Tibial nerve (tissue), 4 donors: ENCODE measurements around the gene SEC23A. TPM values are rescaled to one million over a fixed set of nuclear protein-coding genes. Genes with fewer than 3 reads are reported as not detected.

Experiments used
- DNase-seq, 2 donors: peaks; one replicate each; pipeline ENCODE4 v3.0.0-alpha.2; 2019; ENCODE audit warnings: low spot score in 2 of 2
- H3K27ac ChIP-seq, 4 donors: fragments of 200-600 bp; sonication (generic) in 3 of 4; one replicate each; pipeline ENCODE4 v1.5.1; 2017 to 2019; ENCODE audit warnings: mild to moderate bottlenecking in 1 of 4
- H3K27me3 ChIP-seq, 2 donors: fragments of 200-600 bp; sonication (generic) in 1 of 2; one replicate each; pipeline versions ENCODE4 v1.5.1 to v1.6.0; 2017 to 2019
- H3K36me3 ChIP-seq, 3 donors: fragments of 200-600 bp; sonication (generic); one replicate each; pipeline ENCODE4 v1.5.1; 2018 to 2019
- H3K4me1 ChIP-seq, 4 donors: fragments of 200-600 bp; sonication (generic) in 3 of 4; one replicate each; pipeline ENCODE4 v1.5.1; 2017 to 2019
- H3K4me3 ChIP-seq, 4 donors: fragments of 200-600 bp; sonication (generic) in 3 of 4; one replicate each; pipeline ENCODE4 v1.5.1; 2017 to 2019; ENCODE audit warnings: mild to moderate bottlenecking in 1 of 4, moderate library complexity in 1 of 4
- H3K9me3 ChIP-seq, 4 donors: fragments of 200-600 bp; sonication (generic) in 3 of 4; one replicate each; pipeline ENCODE4 v1.5.1; 2017 to 2019
- EP300 ChIP-seq, 2 donors: sonication (generic); formaldehyde crosslinking; IDR thresholded peaks; one replicate each; pipeline ENCODE4 v1.6.1; 2017; ENCODE audit warnings: antibody characterized with exemption in 2 of 2, mild to moderate bottlenecking in 1 of 2
- POLR2A ChIP-seq, 2 donors: fragments of 450-650 bp; IDR thresholded peaks; one replicate each; pipeline ENCODE4 v1.6.1; 2017; ENCODE audit warnings: antibody characterized with exemption in 2 of 2, mild to moderate bottlenecking in 2 of 2, moderate library complexity in 2 of 2
- WGBS, 2 donors: methylation state at CpG; one replicate each; pipeline ENCODE4 v1.1.5; 2018; 5-methylcytosine and 5-hydroxymethylcytosine counted together
- total RNA-seq, 4 donors: library from RNA; depleted of rRNA; stranded (reverse); fragments of >200 nt; gene quantifications; one replicate each; pipeline ENCODE4 v1.1.0, GENCODE V29; 2016
- TF ChIP-seq, protein P1 (sequence below), 5 experiments: fragments of 200-600 bp in 3 of 5; fragments of 450-650 bp in 2 of 5; sonication (generic) in 3 of 5; IDR thresholded peaks; one replicate each; pipeline ENCODE4 v1.5.1; 2016 to 2019; ENCODE audit warnings: antibody characterized with exemption in 5 of 5, mild to moderate bottlenecking in 3 of 5, moderate library complexity in 2 of 5

Gene SEC23A
- total RNA-seq, 4 donors from 2014 or later: 64.0 to 118 (median 91.9) TPM

DNA sequence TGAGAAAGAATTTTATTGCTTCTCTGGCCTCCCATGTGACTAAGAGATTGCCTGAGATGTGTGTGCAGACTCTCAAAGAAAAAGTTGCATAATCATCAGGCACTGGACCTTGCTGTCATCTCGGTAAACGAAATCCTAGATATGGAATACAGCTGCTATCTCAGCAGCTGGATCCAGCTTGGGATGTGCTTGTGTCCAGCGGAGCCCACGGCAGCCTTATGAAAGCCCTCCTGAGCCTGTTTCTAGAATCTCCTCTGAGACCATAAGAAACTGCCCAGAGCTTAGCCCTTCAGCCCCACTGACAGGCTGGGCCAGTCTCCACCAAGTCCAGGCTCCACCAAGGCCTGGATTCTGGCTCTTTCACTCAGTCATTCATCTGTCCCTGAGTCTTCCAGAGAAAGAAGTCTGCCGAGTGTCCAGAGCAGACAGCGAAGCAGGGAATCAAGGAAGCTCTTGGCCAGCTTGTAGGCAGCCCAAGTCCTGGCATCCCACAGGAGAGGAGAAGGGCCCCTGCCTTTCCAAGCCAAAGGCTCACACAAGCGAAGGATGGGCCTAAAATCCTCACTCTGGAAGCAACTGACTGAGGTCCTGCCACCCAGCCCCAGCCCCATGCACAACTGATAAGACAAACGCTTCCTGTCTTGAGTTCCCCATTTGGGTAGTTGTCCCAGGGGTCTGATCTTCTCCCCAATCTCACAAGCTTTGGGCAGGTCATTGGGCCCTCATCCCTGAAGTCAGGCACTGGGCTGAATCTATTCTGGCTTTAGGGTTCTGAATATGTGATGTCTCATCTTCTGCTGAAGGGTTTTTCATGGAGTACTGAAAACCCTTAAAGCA lies 97.8 kb downstream of the SEC23A start:
- Histone ChIP-seq H3K4me1 (no peaks in the 10 kb centered on the region), H3K36me3 (no peaks in the 10 kb centered on the region), H3K27ac (no peak overlapping the region), H3K4me3 (no peak overlapping the region), H3K27me3 (no peaks in the 10 kb centered on the region), H3K9me3 (no peaks in the 10 kb centered on the region)
- no peak for DNase-seq
- 93 to 95% methylated on average over 8 of the region's 8 CpGs for WGBS, 2 donors
- TF ChIP-seq, protein P1, sequence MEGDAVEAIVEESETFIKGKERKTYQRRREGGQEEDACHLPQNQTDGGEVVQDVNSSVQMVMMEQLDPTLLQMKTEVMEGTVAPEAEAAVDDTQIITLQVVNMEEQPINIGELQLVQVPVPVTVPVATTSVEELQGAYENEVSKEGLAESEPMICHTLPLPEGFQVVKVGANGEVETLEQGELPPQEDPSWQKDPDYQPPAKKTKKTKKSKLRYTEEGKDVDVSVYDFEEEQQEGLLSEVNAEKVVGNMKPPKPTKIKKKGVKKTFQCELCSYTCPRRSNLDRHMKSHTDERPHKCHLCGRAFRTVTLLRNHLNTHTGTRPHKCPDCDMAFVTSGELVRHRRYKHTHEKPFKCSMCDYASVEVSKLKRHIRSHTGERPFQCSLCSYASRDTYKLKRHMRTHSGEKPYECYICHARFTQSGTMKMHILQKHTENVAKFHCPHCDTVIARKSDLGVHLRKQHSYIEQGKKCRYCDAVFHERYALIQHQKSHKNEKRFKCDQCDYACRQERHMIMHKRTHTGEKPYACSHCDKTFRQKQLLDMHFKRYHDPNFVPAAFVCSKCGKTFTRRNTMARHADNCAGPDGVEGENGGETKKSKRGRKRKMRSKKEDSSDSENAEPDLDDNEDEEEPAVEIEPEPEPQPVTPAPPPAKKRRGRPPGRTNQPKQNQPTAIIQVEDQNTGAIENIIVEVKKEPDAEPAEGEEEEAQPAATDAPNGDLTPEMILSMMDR (IDR thresholded peaks at IDR 0.05): no peak
- no peak for TF ChIP-seq EP300 (IDR thresholded peaks at IDR 0.05)

DNA sequence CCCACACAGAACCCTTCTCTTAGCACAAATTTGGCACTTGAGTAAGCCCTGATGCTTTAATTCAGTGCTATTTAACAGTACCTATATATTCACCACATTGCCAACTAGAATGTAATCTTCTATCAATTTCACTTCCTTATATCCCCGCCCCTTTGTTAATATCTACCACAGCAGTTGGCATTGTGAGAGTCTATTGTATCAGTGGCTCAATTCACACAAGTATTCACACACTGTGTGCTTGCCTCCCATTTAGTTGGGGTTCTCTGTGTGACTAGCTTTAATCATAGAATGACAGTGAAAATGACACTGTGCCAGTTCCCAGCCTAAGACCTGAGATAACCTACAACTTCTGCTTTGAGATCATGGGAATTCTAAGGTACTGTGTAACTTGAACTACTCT lies 103.1 kb downstream of the SEC23A start:
- Histone ChIP-seq H3K4me3 (no peak overlapping the region), H3K9me3 (no peaks in the 10 kb centered on the region), H3K36me3 (no peaks in the 10 kb centered on the region), H3K27me3 (no peaks in the 10 kb centered on the region), H3K27ac (no peak overlapping the region), H3K4me1 (peaks cover 0 to 7% (median 0%) of the 10 kb centered on the region in 4 donors)
- DNase-seq: no peak
- WGBS, 2 donors: 86 to 92% methylated on average over 1 of the region's 1 CpG
- TF ChIP-seq POLR2A (IDR thresholded peaks at IDR 0.05): no peak

DNA sequence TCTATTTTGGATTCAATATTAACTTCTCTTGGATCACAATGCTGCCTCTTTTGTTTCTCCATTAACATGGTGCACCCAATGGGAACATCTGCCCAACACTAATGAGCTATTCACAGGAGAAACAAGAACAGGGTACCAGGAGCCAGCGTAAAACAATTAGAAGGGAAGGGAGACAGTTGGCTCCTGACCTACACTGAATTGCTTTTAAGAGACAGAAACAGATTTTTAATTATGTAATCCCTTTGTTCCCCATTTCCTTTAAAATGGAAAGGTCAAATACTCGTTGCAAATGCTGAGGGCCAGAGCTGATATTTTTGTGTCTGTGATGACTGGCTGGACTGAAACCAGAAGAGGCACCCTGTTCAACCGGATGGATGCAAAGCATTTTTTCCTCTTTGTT lies 108.3 kb downstream of the SEC23A start:
- H3K36me3 ChIP-seq: no peaks in the 10 kb centered on the region
- no peak for DNase-seq
- H3K4me3 ChIP-seq: no peak overlapping the region
- peaks cover 0 to 16% (median 0%) of the 10 kb centered on the region in 4 donors for H3K4me1 ChIP-seq
- TF ChIP-seq, protein P1 (IDR thresholded peaks at IDR 0.05): no peak
- TF ChIP-seq EP300 (IDR thresholded peaks at IDR 0.05) (no peak), POLR2A (IDR thresholded peaks at IDR 0.05) (no peak)
- no peak overlapping the region for H3K27ac ChIP-seq
- H3K9me3 ChIP-seq: no peaks in the 10 kb centered on the region
- 16 to 18% methylated on average over 3 of the region's 3 CpGs for whole genome bisulfite sequencing, 2 donors
- no peaks in the 10 kb centered on the region for H3K27me3 ChIP-seq

DNA sequence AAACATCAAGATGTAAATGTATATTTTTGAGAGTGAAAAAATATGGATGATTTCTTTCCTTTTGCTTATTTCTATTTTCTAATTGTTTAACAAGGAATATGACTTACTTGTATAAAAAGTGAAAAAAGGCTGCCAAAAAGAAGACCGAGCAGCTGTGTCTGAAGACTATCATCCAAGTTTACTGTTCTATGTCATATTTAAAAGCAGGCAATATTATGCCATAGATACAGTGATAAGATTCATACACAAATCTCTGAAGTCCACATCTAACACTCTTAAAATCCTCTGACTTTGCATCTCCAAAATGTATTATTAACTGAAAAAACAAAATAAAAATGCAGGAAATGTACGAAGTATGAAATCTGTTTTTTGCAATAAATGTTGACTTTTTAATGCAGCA lies 109.1 kb downstream of the SEC23A start:
- peaks cover 0 to 16% (median 0%) of the 10 kb centered on the region in 4 donors for H3K4me1 ChIP-seq
- H3K4me3 ChIP-seq: no peak overlapping the region
- WGBS, 2 donors: 51 to 66% methylated on average over 2 of the region's 2 CpGs
- no peaks in the 10 kb centered on the region for H3K27me3 ChIP-seq
- no peak overlapping the region for H3K27ac ChIP-seq
- TF ChIP-seq EP300 (IDR thresholded peaks at IDR 0.05): no peak
- TF ChIP-seq, protein P1 (IDR thresholded peaks at IDR 0.05): no peak
- TF ChIP-seq POLR2A (IDR thresholded peaks at IDR 0.05): no peak
- no peaks in the 10 kb centered on the region for H3K9me3 ChIP-seq
- H3K36me3 ChIP-seq: no peaks in the 10 kb centered on the region
- no peak for DNase-seq

DNA sequence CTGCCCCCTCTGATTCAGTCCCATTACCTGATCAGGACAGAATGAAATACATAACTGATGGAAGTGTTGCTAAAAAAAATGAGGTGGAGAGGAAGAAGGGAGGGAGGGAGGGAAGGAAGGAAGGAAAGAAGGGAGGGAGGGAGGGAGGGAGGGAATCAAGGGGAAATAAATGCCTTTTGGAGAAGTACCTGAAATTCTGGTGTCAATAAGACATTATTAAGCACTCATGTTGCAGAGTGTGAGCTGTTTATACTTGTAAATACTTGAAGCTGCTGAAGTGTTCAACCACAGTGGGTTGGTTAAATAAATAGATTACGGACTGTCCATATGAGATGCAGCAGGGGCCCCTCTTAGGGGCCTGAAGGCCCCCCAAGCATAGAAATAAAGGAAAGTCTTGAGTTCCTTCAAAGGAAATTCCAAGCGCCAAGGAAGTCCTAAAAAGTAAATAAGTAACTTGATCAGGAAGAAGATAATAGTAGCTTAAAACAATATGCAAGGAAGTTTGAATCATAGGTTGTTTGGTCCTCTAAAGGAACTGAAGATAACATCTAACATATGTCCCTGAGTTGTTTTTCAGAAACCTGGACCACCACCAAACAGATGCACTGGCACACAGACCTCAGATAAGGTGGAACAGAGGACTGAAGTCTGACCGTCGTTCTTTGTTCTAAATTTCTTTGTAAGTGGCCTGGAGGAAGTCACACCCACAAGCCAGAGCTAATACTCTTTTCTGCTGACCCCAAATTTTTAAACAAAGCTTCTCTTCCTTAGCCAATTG lies 110.8 kb downstream of the SEC23A start:
- H3K9me3 ChIP-seq: no peaks in the 10 kb centered on the region
- no peaks in the 10 kb centered on the region for H3K27me3 ChIP-seq
- 73 to 79% methylated on average over 4 of the region's 4 CpGs for WGBS, 2 donors
- no peak overlapping the region for H3K4me3 ChIP-seq
- no peak overlapping the region for H3K27ac ChIP-seq
- DNase-seq: no peak
- peaks cover 0 to 16% (median 0%) of the 10 kb centered on the region in 4 donors for H3K4me1 ChIP-seq
- no peaks in the 10 kb centered on the region for H3K36me3 ChIP-seq
- TF ChIP-seq EP300 (IDR thresholded peaks at IDR 0.05) (no peak), POLR2A (IDR thresholded peaks at IDR 0.05) (no peak)
- TF ChIP-seq, protein P1 (IDR thresholded peaks at IDR 0.05): no peak
